Measurements from ENCODE around the gene COG6.

GRCh38 chr13:39789451-39789850 is 134.0 kb downstream of the COG6 start:
- TF ChIP-seq CTCF (conservative IDR thresholded peaks at IDR 0.05; ENCODE audit: low read length) (no peak), EZH2phosphoT487 (IDR thresholded peaks at IDR 0.05; ENCODE audit: borderline replicate concordance) (no peak)

All from Loucy (cell line).